Iris pigment epithelial cell (primary cell): Measurements from ENCODE around the gene PLD2.
"Not testable (repeated sequence)": the region's sequence is repeated elsewhere in the genome, so short reads cannot be mapped to it uniquely, and the experiment has no call there.

ENCODE experiments used
- DNase-seq: peaks from one replicate; pipeline ENCODE4 v3.0.0-alpha.2; 2011; ENCODE audit warnings: low read depth

The PLD2 gene

GRCh38 chr17:4790705-4791088 lies 16.3 kb upstream of the PLD2 start:
- no peak for DNase-seq

GRCh38 chr17:4795168-4795567 lies 11.8 kb upstream of the PLD2 start:
- DNase-seq, result no peak

DNA sequence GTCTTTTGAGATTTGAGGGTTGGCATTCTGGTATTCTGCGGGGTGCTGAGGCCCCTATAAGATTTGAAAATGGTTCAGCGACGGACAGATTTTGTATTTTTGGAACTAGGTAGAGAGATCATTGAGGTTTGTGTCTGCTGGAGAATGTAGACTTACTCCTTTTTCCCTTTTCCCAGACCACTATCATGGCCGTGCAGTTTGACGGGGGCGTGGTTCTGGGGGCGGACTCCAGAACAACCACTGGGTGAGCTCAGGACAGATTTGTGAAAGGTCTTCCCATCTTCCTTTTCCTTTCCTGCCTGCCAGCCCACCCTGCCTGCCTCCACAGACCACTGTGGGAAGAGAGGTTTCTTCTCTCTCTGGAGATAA lies 10.4 kb upstream of the PLD2 start:
- DNase-seq, result peak; percentile 58

GRCh38 chr17:4800462-4801196 lies 6.3 kb upstream of the PLD2 start:
- DNase-seq, result no peak

DNA sequence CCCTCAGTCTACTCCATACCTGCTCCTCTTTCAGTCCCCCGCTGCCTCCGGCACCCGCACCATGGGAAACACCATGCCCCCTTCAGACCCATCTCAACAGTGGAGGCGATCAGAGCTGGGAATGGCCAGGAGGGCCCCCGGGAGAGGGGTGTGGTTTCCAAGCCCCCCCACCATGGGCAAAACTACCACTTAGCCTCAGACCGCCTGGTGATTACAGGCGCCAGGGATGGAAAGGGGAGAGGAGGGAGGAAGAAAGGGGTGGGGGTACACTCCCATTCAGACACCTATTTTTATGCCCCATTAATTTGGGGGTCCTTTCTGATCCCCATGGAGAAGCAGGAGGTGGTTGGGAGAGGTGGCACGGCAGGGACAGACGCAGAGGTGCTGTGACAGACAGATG lies 4.7 kb upstream of the PLD2 start, which contains the start of gene C17orf114:
C17orf114 (minus strand) TSS at position 101 of the 400 bp plus-strand sequence.
- no peak for DNase-seq

DNA sequence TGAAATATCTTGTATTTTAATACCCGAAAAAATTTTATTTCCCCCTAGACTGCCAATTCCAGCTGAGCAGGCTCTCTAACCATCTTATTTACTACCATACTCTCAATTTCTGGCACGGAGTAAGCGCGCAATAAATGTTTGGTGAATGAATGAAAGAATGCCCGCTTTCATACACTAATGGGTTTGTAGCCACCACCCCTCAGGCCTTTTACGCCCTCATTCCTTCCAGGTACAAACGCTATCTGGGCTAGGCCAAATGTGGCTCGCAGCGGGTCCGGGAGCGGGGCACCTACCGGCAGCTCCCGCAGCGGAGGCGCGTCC lies 536 bp upstream of the PLD2 start:
- DNase-seq, result peak; percentile 5

DNA sequence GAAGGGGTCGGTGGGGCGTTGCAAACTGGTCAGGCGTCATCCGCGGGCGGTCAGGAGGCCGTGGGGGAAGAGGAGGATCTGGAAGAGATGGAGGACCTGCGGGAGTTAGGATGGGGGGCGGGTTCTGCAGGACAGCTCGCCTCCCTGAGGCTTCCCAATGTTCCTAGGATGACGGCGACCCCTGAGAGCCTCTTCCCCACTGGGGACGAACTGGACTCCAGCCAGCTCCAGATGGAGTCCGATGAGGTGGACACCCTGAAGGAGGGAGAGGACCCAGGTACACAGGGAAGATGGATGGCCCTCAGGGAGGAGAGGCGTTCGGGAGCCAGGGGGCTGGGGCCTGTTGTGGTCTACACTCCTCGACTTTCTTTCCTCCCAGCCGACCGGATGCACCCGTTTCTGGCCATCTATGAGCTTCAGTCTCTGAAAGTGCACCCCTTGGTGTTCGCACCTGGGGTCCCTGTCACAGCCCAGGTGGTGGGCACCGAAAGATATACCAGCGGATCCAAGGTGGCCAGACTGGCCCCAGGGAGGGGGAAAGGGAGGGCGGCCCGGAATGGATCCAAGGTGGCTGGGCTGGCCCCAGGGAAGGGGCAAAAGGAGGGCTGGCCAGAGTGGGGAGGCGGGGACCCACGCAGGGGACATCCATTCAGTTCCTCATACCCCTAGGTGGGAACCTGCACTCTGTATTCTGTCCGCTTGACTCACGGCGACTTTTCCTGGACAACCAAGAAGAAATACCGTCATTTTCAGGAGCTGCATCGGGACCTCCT lies 839 bp downstream of the PLD2 start:
- peak; percentile 9 for DNase-seq

DNA sequence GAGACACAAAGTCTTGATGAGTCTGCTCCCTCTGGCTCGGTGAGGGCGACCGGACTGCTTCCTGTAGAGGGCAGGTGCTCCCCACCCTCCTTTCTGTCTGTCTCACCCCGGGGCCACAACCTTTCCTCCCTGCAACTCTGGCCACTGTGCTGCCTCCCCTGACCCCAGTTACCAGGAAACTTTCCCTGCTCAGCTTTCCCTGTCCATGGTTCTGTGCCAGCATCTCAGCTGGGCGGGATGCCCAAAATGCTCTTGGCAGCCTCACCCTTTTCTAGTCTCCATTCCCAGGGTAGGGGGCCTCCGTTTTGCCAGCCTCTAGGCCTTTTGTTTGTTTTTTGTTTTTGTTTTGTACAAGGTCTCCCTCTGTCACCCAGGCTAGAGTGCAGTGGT lies 1.4 kb downstream of the PLD2 start:
- no peak for DNase-seq

DNA sequence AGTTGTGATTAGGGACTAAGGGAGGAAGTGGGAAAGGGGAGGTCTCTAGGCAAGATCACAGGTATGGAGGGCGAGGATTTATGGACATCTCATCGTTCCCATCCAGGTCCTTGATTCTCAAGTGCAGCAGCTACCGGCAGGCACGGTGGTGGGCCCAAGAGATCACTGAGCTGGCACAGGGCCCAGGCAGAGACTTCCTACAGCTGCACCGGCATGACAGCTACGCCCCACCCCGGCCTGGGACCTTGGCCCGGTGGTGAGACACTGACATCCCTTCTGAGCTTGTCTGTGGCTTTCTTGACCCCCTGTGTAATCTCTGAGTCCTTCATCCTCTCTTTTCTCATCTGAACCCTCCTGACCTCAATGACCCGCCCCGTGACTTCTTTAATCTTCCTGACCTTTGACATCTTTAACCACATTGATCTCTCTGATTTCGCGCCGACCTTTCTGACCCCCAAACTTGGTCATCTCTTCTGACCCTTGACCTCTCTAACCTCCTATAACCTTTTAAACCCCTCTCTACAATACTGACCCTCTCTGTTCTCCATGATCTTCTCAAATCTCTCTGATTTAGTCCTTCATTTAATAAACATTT lies 3.8 kb downstream of the PLD2 start:
- no peak for DNase-seq

DNA sequence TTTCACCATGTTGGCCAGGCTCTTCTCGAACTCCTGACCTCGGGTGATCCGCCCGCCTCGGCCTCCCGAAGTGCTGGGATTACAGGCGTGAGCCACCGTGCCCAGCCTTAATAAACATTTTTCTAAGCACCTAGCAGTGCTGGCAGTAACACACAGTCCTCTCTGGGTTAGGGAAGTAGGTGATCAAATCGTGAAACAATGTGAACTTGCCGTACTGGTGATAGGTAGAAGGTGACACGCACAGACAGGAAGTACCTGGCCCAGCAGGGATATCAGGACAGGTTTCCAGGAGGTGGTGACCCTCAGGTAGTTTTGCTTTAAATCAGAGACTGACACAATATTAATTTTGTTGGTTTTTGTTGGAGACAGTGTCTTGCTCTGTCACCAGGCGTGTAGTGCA lies 4.5 kb downstream of the PLD2 start:
- DNase-seq, result no peak

GRCh38 chr17:4812690-4813089 lies 5.7 kb downstream of the PLD2 start:
- DNase-seq, result no peak

DNA sequence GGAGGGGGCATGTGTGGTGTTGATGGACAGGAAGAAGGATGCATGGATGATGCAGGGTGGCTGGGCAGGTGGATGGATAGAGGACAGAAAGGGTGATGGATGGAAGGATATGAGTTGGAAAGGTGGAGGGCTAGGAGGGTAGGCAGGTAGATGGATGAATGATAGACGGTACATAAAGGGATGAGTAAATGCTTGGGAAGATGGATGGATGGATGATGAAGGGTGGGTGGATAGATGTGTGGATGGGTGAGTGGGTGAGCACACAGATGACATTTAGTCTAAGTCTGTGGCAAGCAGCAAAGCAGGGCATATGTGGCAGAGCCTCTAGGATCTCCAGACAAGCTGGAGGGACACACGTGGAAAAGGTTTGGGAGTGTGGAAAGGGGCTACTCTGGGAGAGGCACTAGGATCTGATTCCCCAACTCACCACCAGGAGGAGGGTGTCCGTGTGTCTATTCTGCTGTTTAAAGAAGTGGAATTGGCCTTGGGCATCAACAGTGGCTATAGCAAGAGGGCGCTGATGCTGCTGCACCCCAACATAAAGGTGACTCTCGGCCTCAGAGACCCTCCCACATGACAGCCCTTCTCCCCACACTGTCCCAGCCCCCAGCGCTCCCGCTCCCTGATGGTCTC lies 8.2 kb downstream of the PLD2 start:
- DNase-seq, result no peak

- DNase-seq, result no peak
Measured at GRCh38 chr17:4816826-4817225, 9.9 kb downstream of the PLD2 start.

DNA sequence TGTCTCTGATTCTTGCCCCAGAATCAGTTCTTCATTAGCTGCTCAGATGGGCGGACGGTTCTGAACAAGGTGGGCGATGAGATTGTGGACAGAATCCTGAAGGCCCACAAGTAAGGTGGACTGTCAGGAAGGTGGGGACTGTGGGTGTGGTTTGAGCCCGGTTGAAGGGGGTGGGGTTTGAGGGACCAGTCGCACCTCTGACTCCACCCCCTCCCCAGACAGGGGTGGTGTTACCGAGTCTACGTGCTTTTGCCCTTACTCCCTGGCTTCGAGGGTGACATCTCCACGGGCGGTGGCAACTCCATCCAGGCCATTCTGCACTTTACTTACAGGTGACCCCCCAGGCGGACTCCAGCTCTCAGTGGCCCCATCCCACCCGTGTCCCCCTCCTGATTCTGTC lies 11.3 kb downstream of the PLD2 start:
- DNase-seq, result no peak

DNA sequence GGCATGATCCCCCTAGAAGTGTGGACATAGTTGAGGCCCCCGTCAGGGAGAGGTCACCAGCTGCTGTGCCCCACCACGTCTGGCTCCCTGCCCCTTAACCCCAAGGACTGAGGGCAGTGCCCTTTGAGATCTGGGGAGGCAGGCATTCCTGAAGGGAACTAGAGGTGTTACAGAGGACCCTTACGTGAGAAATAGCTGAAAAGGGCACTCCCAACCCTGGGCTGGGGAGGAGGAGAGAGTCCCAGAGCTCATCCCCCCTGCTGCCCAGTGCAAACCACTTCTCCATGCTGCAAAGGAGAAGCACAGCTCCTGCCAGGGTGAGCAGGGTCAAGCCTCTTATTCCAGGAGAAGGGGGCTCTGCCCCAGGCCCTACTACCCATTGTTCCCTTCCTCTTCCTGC lies 15.9 kb downstream of the PLD2 start:
- DNase-seq, result no peak

- DNase-seq, result no peak
Measured at GRCh38 chr17:4823373-4824089, 16.6 kb downstream of the PLD2 start.

GRCh38 chr17:4827399-4827798 lies 20.4 kb downstream of the PLD2 start:
- DNase-seq, result no peak

GRCh38 chr17:4832829-4833177 lies 25.9 kb downstream of the PLD2 start:
- DNase-seq, result not testable (repeated sequence)

DNA sequence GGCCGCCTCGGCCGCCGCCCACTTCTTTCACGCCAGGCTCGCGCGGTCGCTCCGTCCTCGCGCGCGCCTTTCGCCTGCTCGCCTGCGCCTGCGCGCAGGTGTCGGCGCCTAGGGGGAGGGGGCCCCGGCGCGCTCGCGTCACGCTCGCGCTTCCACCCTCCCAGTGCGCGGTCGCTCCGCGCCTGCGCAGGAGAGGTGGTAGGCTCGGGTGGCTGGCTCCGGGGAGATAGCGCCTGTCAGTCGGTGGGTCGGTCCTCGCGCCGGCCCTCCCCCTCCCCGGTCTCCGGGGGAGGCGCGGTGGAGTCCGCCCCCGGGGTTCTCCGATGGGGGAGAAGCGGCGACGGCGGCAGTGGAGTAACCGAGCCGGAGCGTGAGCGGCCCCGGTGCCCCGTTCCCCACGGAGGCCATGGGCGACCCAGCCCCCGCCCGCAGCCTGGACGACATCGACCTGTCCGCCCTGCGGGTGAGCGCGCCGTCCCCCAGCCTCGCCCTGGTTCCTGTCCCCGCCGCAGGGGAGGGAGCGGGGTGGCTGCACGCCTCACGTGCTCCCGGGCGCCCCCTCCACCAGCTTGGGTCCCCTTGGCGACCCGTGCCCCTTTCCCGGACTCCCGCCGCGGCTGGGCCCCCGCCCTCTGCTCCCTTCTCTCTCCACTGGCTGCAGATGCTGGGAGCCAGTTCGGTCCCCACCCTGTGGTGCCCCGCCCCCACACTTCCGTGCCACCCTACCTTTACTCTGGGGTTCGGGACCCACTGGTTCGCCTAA lies 26.4 kb downstream of the PLD2 start, which contains the start of gene MINK1:
MINK1 (plus strand) TSS at position 163 of the 763 bp plus-strand sequence; CDS start at position 407, 244 bp downstream.
- peak; percentile 92 for DNase-seq

DNA sequence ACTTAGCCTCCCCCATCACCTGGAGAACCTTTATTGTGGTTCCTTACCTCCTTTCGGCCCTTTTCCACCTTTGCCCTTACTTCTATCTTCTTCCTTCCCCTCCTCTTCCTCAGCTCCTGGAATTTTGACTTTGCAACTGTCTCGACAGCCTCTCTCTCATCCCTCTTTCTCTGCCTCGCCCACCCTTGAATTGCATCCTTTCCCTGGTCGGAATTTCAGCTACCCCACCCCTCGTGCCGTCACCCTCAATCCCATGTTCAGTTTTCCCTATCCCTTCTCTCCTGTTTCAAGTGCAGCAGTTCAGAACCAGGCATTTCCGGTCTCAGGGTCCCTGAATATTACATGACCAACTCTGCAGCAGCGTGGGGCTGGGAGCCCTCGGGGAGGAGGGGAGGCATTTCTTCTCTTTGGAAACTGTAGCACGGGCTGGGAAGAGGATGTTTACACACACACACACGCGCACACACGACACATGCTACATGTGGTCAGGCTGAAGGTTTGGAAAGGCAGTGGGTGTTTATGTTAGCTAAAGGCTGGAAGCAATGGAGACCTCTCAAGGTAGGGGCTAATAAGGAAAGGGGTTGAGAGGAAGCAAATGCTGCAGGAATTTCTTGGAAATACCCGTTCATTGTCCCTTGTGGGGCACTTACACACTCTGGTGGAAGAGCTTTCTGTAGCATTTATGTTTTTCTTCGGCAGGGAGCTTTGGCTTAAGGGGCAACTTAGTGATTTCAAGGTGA lies 27.2 kb downstream of the PLD2 start:
- peak; percentile 66 for DNase-seq

- DNase-seq, result no peak
Measured at GRCh38 chr17:4834681-4835020, 27.7 kb downstream of the PLD2 start.
